IMR-90 (cell line): ENCODE data around the gene SAMSN1. TPM values are rescaled to one million over a fixed set of nuclear protein-coding genes. Genes with fewer than 3 reads are reported as not detected.

Experiments used
- ATAC-seq: fragments of 200-7000 bp; cut with Tn5 transposase; 2 replicates; pipeline ENCODE4 v1.9.1; 2020; ENCODE audit warnings: low read depth, mild to moderate bottlenecking, moderate library complexity
- BruUV-seq: library from RNA; stranded (reverse); fragments of 400-500 nt; replicated peaks from 2 replicates; lab custom pipeline; 2021; lab: Mats Ljungman, UMichigan
- CTCF ChIA-PET: fragments of 300-600 bp; formaldehyde crosslinking; extraction: SDS; loops from one replicate; lab custom pipeline; 2021; ENCODE audit warnings: antibody characterized with exemption; lab: Yijun Ruan, JAX
- POLR2A ChIA-PET: fragments of 300-600 bp; sonication (Branson Sonifier 250); formaldehyde crosslinking; loops from one replicate; lab custom pipeline; 2022; ENCODE audit warnings: antibody characterized with exemption; ENCODE audit not compliant: unreplicated experiment; lab: Charles Lee
- DNase-seq: peaks from one replicate; pipeline ENCODE4 v3.0.0; 2013
- H2AFZ ChIP-seq: replicated peaks from 2 replicates; pipeline ENCODE3; 2013; ENCODE audit warnings: low read length, mild to moderate bottlenecking; ENCODE audit not compliant: poor library complexity
- H2AK5ac ChIP-seq: 2 replicates; pipeline ENCODE4 v1.6.1; 2013; ENCODE audit warnings: low read depth, low read length, inconsistent platforms
- H2AK9ac ChIP-seq: replicated peaks from 2 replicates; pipeline ENCODE3; 2013; ENCODE audit warnings: mild to moderate bottlenecking, low read depth, low read length, moderate library complexity; ENCODE audit not compliant: poor library complexity
- H2BK120ac ChIP-seq: 2 replicates; pipeline ENCODE4 v1.6.1; 2013; ENCODE audit warnings: low read depth, low read length, inconsistent platforms
- H2BK15ac ChIP-seq: 3 replicates; pipeline ENCODE4 v1.6.1; 2013; ENCODE audit warnings: low read depth, low read length, inconsistent platforms
- H2BK20ac ChIP-seq: 2 replicates; pipeline ENCODE4 v1.6.1; 2013; ENCODE audit warnings: low read depth, mild to moderate bottlenecking, inconsistent platforms, low read length, moderate library complexity
- H2BK5ac ChIP-seq: 2 replicates; pipeline ENCODE4 v1.6.1; 2013; ENCODE audit warnings: mild to moderate bottlenecking, low read depth, low read length, inconsistent platforms; ENCODE audit not compliant: poor library complexity, severe bottlenecking
- H3K14ac ChIP-seq: replicated peaks from 2 replicates; pipeline ENCODE4 v1.6.1; 2013; ENCODE audit warnings: low read depth, low read length, inconsistent platforms
- H3K18ac ChIP-seq: 2 replicates; pipeline ENCODE4 v1.6.1; 2013; ENCODE audit warnings: low read depth, low read length, control low read depth
- H3K23ac ChIP-seq: 2 replicates; pipeline ENCODE4 v1.6.1; 2013; ENCODE audit warnings: low read depth, low read length, inconsistent platforms
- H3K27ac ChIP-seq: 2 replicates; pipeline ENCODE4 v1.5.1; 2013; ENCODE audit warnings: mild to moderate bottlenecking, control low read depth, low read length; ENCODE audit not compliant: insufficient read depth
- H3K27me3 ChIP-seq: 2 replicates; pipeline ENCODE4 v1.6.1; 2013; ENCODE audit warnings: low read length; ENCODE audit not compliant: control insufficient read depth, insufficient read depth
- H3K36me3 ChIP-seq: 2 replicates; pipeline ENCODE4 v1.6.1; 2013; ENCODE audit warnings: low read length, mixed read lengths; ENCODE audit not compliant: control insufficient read depth, insufficient read depth
- H3K4ac ChIP-seq: 2 replicates; pipeline ENCODE4 v1.6.1; 2013; ENCODE audit warnings: low read depth, low read length, inconsistent platforms
- H3K4me1 ChIP-seq: 2 replicates; pipeline ENCODE4 v1.6.1; 2013; ENCODE audit warnings: low read length, mixed read lengths; ENCODE audit not compliant: control insufficient read depth, insufficient read depth
- H3K4me2 ChIP-seq: 2 replicates; pipeline ENCODE4 v1.6.1; 2013; ENCODE audit warnings: low read depth, mild to moderate bottlenecking, control low read depth, low read length, moderate library complexity
- H3K4me3 ChIP-seq: 2 replicates; pipeline ENCODE4 v1.5.1; 2013; ENCODE audit warnings: low read depth, mild to moderate bottlenecking, control low read depth, low read length, moderate library complexity; ENCODE audit not compliant: insufficient read depth
- H3K56ac ChIP-seq: 2 replicates; pipeline ENCODE4 v1.6.1; 2013; ENCODE audit warnings: low read length, inconsistent platforms; ENCODE audit not compliant: insufficient read depth; ENCODE audit errors: extremely low read depth
- H3K79me1 ChIP-seq, 2 experiments: 2 replicates each; pipeline ENCODE4 v1.6.1; 2013; ENCODE audit warnings: low read length in 2 of 2, inconsistent platforms in 1 of 2, low read depth in 1 of 2
- H3K9ac ChIP-seq: 2 replicates; pipeline ENCODE4 v1.6.1; 2013; ENCODE audit warnings: low read depth, low read length, control low read depth
- H3K9me1 ChIP-seq: 2 replicates; pipeline ENCODE4 v1.6.1; 2013; ENCODE audit warnings: low read length, inconsistent platforms; ENCODE audit not compliant: insufficient read depth
- H3K9me3 ChIP-seq: 2 replicates; pipeline ENCODE4 v1.6.1; 2013; ENCODE audit warnings: low read length; ENCODE audit not compliant: control insufficient read depth, insufficient read depth
- H4K20me1 ChIP-seq: 2 replicates; pipeline ENCODE4 v1.6.1; 2013; ENCODE audit warnings: low read length, inconsistent platforms; ENCODE audit not compliant: insufficient read depth
- H4K5ac ChIP-seq: 2 replicates; pipeline ENCODE4 v1.6.1; 2013; ENCODE audit warnings: mild to moderate bottlenecking, low read depth, low read length, control low read depth
- H4K8ac ChIP-seq, 2 experiments: 2 replicates each; pipeline ENCODE4 v1.6.1; 2013; ENCODE audit warnings: low read depth in 2 of 2, low read length in 2 of 2, control low read depth in 1 of 2, inconsistent platforms in 1 of 2
- H4K91ac ChIP-seq: 2 replicates; pipeline ENCODE4 v1.6.1; 2013; ENCODE audit warnings: low read depth, low read length, inconsistent platforms; ENCODE audit not compliant: insufficient read depth
- BHLHE40 ChIP-seq: fragments of 150-350 bp; IDR thresholded peaks from 2 replicates; pipeline ENCODE4 v1.6.1; 2016; ENCODE audit warnings: mild to moderate bottlenecking, low read depth, low read length
- CEBPB ChIP-seq: IDR thresholded peaks from 2 replicates; pipeline ENCODE4 v1.6.1; 2012; ENCODE audit warnings: low read depth, low read length, improper control_type of control experiment
- CTCF ChIP-seq: conservative IDR thresholded peaks from 2 replicates; pipeline ENCODE4 v1.5.1; 2012; ENCODE audit warnings: mild to moderate bottlenecking, low read depth, low read length, improper control_type of control experiment
- ELK1 ChIP-seq: fragments of 150-350 bp; IDR thresholded peaks from 2 replicates; pipeline ENCODE4 v1.6.1; 2016; ENCODE audit warnings: low read depth, mild to moderate bottlenecking, low read length, moderate library complexity, borderline replicate concordance
- FOS ChIP-seq: fragments of 150-350 bp; IDR thresholded peaks from 2 replicates; pipeline ENCODE4 v1.6.1; 2016; ENCODE audit warnings: low read depth, low read length
- MXI1 ChIP-seq: IDR thresholded peaks from 2 replicates; pipeline ENCODE4 v1.6.1; 2012; ENCODE audit warnings: low read depth, mild to moderate bottlenecking, low read length, moderate library complexity, borderline replicate concordance
- POLR2A ChIP-seq: IDR thresholded peaks from 2 replicates; pipeline ENCODE4 v1.6.1; 2012; ENCODE audit warnings: mild to moderate bottlenecking, low read depth, low read length
- RAD21 ChIP-seq: IDR thresholded peaks from 2 replicates; pipeline ENCODE4 v1.6.1; 2012; ENCODE audit warnings: low read length, improper control_type of control experiment
- SMC3 ChIP-seq: fragments of 150-350 bp; IDR thresholded peaks from 2 replicates; pipeline ENCODE4 v1.6.1; 2016; ENCODE audit warnings: low read depth, mild to moderate bottlenecking, antibody characterized with exemption, low read length, moderate library complexity
- USF2 ChIP-seq: fragments of 150-350 bp; IDR thresholded peaks from 2 replicates; pipeline ENCODE4 v1.6.1; 2017; ENCODE audit warnings: mild to moderate bottlenecking, antibody characterized with exemption, low read length, low read depth
- dilution Hi-C: fragments of 300-500 bp; cut with HindIII; formaldehyde crosslinking; loops from one replicate; pipeline ENCODE4 v1.14.3; 2018; ENCODE audit warnings: low sequenced_read_pairs; ENCODE audit not compliant: unreplicated experiment
- in situ Hi-C: fragments of 300-500 bp; cut with MboI; formaldehyde crosslinking; loops from 3 replicates; pipeline ENCODE4 v1.14.3; 2019; ENCODE audit warnings: low sequenced_read_pairs, inconsistent platforms, mixed read lengths
- intact Hi-C: fragments of 100-400 bp; cut with micrococcal nuclease; formaldehyde crosslinking; loops from 2 replicates; pipeline ENCODE4 v1.10.0; 2022
- polyA plus RNA-seq, 3 experiments: library from polyadenylated mRNA; depleted of rRNA; stranded (reverse); fragments of >200 nt; gene quantifications; 2 replicates each; pipeline ENCODE4 v1.2.3, GENCODE V29; 2012; ENCODE audit warnings: low replicate concordance in 1 of 3
- total RNA-seq: library from RNA; depleted of rRNA; stranded (reverse); fragments of >200 nt; gene quantifications from 2 replicates; pipeline ENCODE4 v1.2.3, GENCODE V29; 2012

SAMSN1 gene
- total and polyA plus RNA-seq, 2 of the 4 experiments (the other 2 are of a cell fraction), result not detected

GRCh38 chr21:14559102-14559501 is 13.0 kb upstream of the SAMSN1 start:
- dilution Hi-C loops (no loop called here), in situ Hi-C loops (no loop called here), intact Hi-C loops (no loop called here)
- ATAC-seq (no peak), DNase-seq (no peak)
- no peak overlapping the region for H2BK120ac ChIP-seq
- H3K9ac ChIP-seq, result no peak overlapping the region
- no peaks in the 10 kb centered on the region for H3K9me1 ChIP-seq
- no peak overlapping the region for H3K56ac ChIP-seq
- no peak overlapping the region for H3K18ac ChIP-seq
- no peak overlapping the region for H3K27ac ChIP-seq
- BruUV-seq, result no TSS peak
- H3K9me3 ChIP-seq, result peaks cover 6% of the 10 kb centered on the region; the same call in 1 of the 2 replicates
- no peak overlapping the region for H4K91ac ChIP-seq
- H4K5ac ChIP-seq, result no peak overlapping the region
- no peak for TF ChIP-seq FOS
- no peak for TF ChIP-seq USF2
- no peak for TF ChIP-seq RAD21
- TF ChIP-seq CTCF, result no peak
- no peak for TF ChIP-seq MXI1
- TF ChIP-seq ELK1, result no peak
- no peak for TF ChIP-seq SMC3
- no peak for TF ChIP-seq CEBPB
- no peak for TF ChIP-seq POLR2A
- TF ChIP-seq BHLHE40, result no peak
- H3K23ac ChIP-seq, result no peak overlapping the region
- H3K27me3 ChIP-seq, result no peaks in the 10 kb centered on the region
- H3K4me3 ChIP-seq, result no peak overlapping the region
- H3K4me2 ChIP-seq, result no peak overlapping the region
- H2AK5ac ChIP-seq, result no peak overlapping the region
- H2BK20ac ChIP-seq, result no peak overlapping the region
- H2AFZ ChIP-seq, result no peak overlapping the region
- H4K8ac ChIP-seq, result no peak overlapping the region
- no peak overlapping the region for H2AK9ac ChIP-seq
- H3K36me3 ChIP-seq, result no peaks in the 10 kb centered on the region
- no peaks in the 10 kb centered on the region for H4K20me1 ChIP-seq
- no peak overlapping the region for H3K14ac ChIP-seq
- no peak overlapping the region for H2BK5ac ChIP-seq
- ChIA-PET CTCF (no interaction called here), POLR2A (no interaction called here)
- no peaks in the 10 kb centered on the region for H3K79me1 ChIP-seq
- H2BK15ac ChIP-seq, result no peak overlapping the region
- no peaks in the 10 kb centered on the region for H3K4me1 ChIP-seq
- no peak overlapping the region for H3K4ac ChIP-seq
